Posterior cingulate gyrus (tissue), 11 donors: ENCODE results near the gene POLE.
"Not testable (repeated sequence)": the region's sequence is repeated elsewhere in the genome, so short reads cannot be mapped to it uniquely, and the experiment has no call there.

Source experiments
- DNase-seq, 10 donors: peaks; one replicate each; pipeline versions ENCODE4 v3.0.0 to v3.0.0-alpha.2; 2020 to 2021; ENCODE audit warnings: mixed read lengths in 3 of 10
- intact Hi-C: fragments of 100-400 bp; cut with DNase I; formaldehyde crosslinking; loops from one replicate; pipeline ENCODE4 v1.15.1; 2023

The POLE gene

DNA sequence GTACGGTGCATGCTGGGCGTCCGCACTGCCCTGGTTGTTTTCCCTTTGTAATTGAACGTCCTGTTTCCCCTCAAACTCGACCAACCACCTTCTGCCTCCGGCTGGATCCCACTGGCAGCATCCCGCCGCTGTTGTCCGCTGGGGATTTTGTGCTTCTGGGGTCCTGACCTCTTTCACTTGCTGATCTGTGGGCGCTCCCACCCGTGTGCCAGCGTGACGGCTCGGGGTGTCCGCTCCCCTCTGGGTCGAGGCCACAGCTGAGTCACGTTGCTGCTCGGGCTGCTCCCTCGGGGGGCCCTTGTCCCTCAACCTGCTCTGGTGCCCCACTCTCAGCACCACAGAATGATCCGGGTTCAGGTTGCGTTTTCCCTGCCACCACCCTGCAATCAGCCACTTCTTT is 31.5 kb upstream of the POLE start:
- intact Hi-C loops = loop anchor here (10.0 kb wide), 1 partner anchor 46 kb away; the partner anchor contains the start of gene ANKLE2
- peak in 2 of 10 donors; percentile 68 to 71 for DNase-seq

DNA sequence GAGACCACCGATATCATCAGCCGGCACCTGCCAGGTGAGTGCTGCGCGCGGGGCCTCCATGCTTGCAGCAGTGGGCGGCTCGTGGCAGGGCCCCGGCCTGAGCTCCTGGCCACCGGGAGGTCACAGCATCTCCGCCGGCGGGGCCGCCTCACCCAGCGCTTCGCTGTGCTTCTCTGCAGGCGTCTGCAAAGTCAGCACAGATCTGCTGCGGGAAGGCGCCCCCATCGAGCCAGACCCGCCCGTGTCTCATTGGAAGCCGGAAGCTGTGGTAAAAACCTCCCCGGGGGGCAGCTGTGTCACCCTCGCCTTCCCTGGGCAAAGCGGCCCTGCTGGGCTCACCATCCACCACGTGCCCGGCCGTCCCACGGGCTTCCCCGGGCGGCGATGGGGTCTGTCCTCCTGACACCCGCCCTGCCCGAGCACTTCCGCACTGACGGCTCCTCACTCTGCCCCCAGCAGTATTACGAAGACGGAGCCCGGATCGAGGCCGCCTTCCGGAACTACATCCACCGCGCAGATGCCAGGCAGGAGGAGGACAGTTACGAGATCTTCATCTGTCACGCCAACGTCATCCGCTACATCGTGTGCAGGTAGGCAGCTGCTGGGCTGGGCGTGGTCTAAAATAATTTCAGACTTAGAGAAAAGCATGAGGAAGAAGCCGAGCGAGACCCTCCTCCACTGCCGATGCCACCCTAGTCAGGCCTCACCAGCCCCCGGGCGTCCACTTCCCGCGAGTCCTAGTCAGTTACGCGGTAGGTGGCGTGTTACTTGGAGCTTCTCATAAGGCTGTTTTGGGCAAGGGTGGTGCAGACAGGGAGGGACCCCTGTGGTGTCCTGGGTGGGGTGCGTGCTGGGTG is 30.6 kb upstream of the POLE start:
- intact Hi-C loops = loop anchor here (10.0 kb wide), 1 partner anchor 47 kb away; the partner anchor contains the start of gene ANKLE2
- DNase-seq = peak in 3 of 10 donors; percentile 62 to 82 (median 66)

DNA sequence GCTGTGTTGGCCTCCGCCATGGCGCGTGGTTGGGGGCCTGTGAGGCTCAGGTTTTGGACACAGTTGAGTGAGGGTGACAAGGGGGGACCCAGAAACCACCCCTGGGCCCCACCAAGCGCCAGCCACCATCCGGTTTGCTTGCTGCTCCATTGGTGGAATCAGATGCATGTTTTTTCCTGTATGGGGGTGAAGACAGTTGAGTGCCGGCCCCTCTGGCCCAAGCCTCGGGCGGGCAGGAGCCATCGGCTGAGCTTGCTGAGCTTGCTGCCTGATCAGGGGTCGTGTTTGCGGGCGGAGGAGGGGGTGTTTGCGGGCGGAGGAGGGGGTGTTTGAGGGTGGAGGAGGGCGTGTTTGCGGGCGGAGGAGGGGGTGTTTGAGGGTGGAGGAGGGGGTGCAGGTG is 29.9 kb upstream of the POLE start:
- peak in 2 of 10 donors; percentile 46 to 62 for DNase-seq
- intact Hi-C loops = loop anchor here (10.0 kb wide), 1 partner anchor 48 kb away; the partner anchor contains the start of gene ANKLE2

DNA sequence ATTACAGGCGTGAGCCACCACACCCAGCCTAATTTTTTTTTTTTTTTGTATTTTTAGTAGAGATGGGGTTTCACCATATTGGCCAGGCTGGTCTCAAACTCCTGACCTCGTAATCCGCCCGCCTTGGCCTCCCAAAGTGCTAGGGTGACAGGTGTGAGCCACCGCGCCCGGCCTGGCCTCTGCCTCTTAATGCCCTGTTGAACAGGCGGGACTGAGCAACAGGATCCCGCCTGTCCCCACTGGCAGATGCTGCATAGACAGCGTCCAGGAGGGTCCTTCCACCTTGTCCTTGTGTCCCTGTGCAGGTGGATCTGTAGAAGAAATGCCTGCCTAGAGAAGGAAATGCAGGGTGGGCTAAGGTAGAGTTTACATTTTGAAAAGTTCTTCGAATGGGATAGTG is 29.2 kb upstream of the POLE start:
- peak in 2 of 10 donors; percentile 47 to 68 for DNase-seq
- intact Hi-C loops = loop anchor here (10.0 kb wide), 1 partner anchor 48 kb away; the partner anchor contains the start of gene ANKLE2

DNA sequence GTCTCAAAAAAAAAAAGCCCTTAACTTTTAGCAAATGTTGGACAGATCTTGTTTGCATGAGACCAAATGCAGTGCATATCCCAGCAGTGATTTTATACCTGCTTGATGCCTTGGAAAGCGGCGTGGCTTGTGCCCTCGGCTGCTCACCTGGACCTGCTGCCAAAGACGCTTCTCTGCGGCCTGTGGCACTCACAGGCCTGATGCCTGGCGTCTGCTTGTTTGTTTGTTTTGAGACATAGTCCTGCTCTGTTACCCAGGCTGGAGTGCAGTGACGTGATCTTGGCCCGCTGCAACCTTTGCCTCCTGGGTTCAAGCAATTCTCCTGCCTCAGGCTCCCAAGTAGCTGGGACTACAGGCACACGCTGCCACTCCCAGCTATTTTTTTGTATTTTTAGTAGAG is 28.7 kb upstream of the POLE start:
- intact Hi-C loops = loop anchor here (10.0 kb wide), 1 partner anchor 49 kb away; the partner anchor contains the start of gene ANKLE2
- DNase-seq = peak in 2 of 10 donors; percentile 12 to 45

DNA sequence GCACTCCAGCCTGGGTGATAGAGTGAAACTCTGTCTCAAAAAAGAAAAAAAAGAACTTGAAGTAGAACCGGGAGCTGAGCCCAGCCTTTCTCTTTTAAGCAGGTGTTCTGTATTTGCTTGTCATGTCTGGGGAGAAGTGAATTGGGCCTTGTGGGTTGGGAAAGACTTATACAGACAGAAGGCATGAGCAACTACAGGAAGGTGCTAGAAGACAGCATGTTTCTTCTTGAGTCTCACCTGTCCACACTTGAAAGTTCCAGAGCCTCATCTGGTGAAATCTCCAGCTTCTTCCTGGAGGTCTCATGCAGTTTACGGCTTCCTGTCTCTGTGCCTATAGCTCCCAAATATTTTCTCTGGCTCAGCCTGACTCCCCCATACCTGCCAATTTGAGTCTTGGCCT is 26.0 kb upstream of the POLE start:
- intact Hi-C loops = loop anchor here (10.0 kb wide), 1 partner anchor 52 kb away; the partner anchor contains the start of gene ANKLE2
- DNase-seq = no peak

DNA sequence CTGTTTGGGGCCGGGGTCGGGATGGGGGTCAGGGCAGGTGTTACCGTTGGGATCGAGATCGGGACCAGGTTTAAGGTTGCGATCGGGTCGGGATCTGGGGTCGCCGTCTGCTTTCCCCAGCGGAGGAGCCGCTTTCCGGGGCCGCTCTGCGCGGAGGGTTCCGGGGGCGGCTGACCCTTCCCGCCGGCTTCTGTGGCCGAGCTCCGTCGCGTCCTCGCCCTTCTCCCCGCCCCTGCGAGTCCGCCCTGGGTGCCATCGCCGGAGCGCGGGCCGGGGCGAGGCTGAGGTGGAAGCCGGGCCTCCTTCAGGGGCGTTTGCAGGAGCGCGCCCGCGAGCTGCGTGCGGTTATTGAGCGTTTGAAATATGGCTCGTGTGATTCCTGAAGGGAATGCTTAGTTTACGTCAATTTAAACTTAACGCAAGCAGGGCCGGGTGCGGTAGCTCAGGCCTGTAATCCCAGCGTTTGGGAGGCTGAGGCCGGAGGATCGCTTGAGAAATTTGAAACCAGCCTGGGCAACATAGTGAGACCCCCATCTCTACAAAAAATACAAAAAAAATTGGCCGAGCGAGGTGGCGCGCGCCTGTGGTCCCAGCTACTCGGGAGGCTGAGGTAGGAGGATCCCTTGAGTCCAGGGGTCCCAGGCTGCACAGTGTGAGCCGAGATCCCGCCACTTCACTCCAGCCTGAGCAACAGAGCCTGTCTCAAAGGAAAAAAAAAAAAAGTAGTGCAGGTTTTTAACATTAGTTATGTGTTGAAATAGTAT is 24.1 kb upstream of the POLE start:
- intact Hi-C loops = loop anchor here (10.0 kb wide), 1 partner anchor 54 kb away; the partner anchor contains the start of gene ANKLE2
- DNase-seq = peak in 1 of 10 donors; percentile 78

DNA sequence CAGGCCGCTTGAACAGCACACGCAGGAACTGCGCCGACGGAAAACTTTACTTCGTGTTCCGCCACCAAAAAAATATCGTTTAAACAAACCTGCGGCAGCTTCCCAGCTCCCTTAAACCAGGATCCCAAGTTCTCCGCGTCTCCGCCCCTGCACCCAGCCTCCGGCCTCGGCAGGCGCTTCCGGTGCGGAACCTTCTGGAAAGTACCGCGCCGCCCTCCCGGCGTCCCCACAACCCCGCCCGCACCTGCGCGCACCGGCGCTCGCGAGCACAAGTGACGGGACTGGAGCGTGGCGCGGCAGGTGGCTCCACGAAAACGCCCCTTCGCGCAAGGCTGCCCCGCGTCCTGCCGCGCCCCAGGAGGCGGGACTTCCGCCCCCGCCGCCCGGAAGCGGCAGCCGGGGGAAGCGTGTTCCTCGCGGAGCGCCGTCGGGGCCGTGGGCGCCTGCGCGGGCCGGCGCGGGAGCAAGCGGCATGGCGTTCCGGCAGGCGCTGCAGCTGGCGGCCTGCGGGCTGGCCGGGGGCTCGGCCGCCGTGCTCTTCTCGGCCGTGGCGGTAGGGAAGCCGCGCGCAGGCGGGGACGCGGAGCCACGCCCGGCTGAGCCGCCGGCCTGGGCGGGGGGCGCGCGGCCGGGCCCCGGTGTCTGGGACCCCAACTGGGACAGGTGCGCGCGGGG is 23.4 kb upstream of the POLE start, which contains the start of gene PGAM5:
Gene PGAM5, plus strand, starts transcription at position 438 of the 675 bp plus-strand sequence. Its CDS starts 35 bp downstream, at position 473.
- intact Hi-C loops = loop anchor here (10.0 kb wide), 1 partner anchor 54 kb away; the partner anchor contains the start of gene ANKLE2
- peak; percentile 60 to 97 (median 78) for DNase-seq

DNA sequence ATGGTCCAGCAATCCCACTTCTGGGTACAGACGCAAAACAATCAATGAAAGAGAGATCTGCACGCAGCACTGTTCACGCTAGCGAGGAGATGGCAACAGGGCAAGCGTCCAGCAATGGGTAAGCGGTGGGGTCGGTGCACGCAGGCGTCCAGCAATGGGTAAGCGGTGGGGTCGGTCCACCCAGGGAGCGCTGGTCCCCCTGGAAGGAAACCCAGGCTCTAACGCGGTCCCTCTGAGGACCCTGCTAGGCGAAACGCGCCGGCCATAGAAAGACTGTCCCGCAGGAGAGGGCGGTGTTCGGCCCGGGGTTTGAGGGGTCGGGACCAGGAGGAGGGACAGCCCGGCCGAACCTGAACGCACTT is 22.9 kb upstream of the POLE start:
- DNase-seq = peak in 3 of 10 donors; percentile 23 to 86 (median 77)
- intact Hi-C loops = loop anchor here (10.0 kb wide), 1 partner anchor 55 kb away; the partner anchor contains the start of gene ANKLE2

DNA sequence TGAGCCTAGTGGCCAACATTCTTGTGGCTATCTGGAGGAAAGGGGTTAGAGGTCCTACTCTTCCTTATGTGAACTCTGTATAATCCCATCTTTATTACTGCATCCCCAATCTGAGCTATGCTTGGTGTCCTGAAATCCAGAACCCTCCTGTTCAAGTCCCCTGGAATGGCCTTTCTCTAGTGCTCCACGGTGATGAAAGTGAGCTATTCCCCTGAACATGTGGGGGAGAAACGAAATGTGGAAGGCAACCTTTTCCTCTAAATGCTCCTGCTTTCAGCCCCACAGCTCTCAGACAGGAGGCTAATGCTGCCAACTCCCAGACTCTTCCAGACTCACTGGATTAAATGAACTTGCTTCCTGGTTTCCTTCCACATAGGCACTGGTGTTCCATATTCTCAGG is 21.0 kb upstream of the POLE start:
- intact Hi-C loops = no loop called here
- DNase-seq = peak in 1 of 10 donors; percentile 3

DNA sequence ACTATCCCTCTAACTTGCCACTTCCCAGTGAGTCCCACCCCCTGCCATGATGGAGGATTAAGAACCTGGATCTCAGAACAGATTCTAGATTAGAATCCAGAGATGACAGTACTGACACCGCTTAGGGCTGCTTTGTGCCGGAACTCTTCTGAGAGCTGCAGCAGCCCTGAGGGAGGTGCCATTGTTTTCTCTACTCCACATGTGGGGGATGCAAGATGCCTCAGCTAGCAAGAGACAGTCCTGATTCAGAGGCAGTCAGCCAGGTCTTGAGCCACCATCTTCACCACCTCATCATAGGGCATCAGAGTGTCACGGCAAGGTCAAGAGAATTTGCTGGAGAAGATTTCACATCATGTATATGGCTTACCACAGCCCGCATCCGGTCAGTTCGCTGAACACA is 20.1 kb upstream of the POLE start:
- DNase-seq = peak in 2 of 10 donors; percentile 2 to 21
- intact Hi-C loops = no loop called here

DNA sequence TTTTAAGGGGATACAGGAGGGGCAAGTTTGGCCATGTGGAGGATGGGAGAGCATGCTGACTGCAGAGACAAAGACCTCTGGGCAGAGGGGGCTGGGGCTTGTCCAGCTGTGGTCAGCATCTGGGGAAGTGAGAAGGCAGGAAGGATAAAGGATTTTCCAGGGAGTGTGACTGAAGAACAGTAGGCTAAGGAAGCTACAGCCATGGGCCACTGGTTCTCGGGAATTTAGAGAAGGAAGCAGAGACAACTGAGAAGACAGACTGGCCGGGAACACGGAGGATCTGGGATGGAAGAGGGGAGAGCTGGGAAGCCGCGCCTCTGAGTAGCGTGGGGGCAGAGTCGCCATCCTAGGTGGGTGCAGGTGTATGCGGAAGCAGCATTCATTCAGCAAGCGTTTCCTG is 16.5 kb upstream of the POLE start:
- intact Hi-C loops = no loop called here
- no peak for DNase-seq

DNA sequence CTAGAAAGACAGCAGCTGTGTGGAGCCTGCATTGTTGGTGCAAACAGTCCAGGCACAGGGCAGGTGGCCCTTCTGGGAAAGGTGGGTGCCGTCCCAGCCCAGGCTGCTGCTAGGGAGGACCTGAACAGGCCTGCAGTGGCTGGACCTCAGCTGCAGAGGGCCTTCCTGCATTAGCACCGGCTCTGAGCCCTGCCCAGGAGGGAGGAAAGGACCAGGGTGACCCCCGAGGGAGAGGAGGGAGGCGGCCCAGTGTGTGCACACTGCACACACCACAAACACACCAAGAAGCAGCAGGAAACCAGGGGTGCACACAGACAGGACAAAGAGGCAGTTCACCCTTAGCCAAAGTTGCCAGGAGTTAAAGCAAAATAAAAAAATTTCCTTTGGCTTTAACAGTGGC is 15.5 kb upstream of the POLE start:
- peak in 1 of 10 donors; percentile 39 for DNase-seq
- intact Hi-C loops = no loop called here

DNA sequence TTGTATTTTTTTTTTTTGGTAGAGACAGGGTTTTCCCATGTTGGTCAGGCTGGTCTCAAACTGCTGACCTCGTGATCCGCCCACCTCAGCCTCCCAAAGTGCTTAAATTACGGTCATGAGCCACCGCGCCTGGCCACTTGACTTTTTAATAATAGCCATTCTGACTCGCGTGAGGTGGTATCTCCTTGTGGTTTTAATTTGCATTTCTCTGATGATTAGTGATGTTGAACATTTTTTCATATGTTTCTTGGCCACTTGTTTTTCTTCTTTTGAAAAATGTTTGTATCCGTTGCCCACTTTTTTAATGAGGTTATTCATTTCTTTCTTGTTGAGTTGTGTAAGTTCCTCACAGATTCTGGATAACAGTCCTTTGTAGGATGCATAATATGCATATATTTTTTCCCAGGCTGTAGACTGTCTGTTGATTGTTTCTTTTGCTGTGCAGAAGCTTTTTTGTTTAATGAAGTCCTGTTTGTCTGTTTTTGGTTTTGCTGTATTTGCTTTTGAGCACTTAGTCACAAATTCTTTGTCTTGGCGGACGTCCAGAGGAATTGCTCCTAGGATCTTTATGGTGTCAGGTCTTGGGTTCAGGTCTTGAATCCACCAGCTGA is 13.2 kb upstream of the POLE start:
- peak in 1 of 10 donors; percentile 31 for DNase-seq

DNA sequence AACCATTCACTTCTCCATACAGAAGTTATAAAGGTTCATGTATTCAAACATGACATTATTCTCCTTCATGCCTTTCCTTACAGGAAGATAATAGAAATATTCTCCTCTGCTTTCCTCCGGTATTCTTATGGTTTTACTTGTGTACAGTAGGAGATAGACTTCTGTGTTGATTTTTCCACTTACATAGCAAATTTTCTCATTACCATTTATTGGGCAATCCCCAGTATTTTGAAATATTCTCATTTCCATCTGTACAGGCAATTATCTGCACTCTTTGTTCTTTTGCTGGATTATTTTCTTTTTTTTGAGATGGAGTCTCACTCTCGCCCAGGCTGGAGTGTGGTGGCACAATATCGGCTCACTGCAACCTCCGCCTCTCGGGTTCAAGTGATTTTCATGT is 11.2 kb upstream of the POLE start:
- intact Hi-C loops = no loop called here
- DNase-seq = peak in 1 of 10 donors; percentile 3

More for the DNA sequence above, 13.2 kb upstream of the POLE start:
- intact Hi-C loops = no loop called here

DNA sequence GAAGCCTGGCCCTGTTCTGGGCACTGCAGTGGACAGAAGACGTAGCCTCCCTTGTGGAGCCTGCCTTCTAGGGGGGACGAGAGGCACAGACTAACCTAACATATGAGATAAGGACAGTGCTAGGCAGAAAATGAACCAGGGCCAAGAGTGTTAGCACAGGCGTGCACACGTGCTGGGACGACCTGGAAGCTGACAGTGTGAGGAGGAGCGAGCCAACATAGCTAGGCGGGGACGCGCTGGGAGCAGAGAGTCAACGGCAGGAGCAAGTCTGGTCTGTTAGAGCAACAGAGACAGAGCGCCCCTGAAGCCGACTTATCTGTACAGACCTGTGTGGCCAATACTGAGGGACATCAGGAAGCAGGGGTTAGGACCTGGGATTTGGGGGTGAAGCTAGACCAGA is 8.3 kb upstream of the POLE start:
- DNase-seq = peak in 2 of 10 donors; percentile 15 to 26

DNA sequence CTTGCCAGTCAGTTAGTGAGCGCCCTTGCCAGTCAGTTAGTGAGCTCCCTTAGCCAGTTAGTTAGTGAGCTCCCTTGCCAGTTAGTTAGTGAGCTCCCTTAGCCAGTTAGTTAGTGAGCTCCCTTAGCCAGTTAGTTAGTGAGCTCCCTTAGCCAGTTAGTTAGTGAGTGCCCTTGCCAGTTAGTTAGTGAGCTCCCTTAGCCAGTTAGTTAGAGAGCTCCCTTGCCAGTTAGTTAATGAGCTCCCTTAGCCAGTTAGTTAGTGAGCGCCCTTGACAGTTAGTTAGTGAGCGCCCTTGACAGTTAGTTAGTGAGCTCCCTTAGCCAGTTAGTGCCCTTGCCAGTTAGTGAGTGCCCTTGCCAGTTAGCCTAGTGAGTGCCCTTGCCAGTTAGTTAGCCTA is 7.7 kb upstream of the POLE start:
- DNase-seq = peak in 1 of 10 donors; percentile 35
- intact Hi-C loops = not testable (repeated sequence)

More for the DNA sequence above, 8.3 kb upstream of the POLE start:
- intact Hi-C loops = no loop called here

DNA sequence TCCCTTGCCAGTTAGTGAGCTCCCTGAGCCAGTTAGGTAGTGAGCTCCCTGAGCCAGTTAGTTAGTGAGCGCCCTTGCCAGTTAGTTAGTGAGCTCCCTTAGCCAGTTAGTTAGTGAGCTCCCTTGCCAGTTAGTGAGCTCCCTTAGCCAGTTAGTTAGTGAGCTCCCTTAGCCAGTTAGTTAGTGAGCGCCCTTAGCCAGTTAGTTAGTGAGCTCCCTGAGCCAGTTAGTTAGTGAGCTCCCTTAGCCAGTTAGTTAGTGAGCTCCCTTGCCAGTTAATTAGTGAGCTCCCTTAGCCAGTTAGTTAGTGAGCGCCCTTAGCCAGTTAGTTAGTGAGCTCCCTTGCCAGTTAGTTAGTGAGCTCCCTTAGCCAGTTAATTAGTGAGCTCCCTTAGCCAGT is 4.9 kb upstream of the POLE start:
- intact Hi-C loops, DNase-seq: not testable (repeated sequence)

DNA sequence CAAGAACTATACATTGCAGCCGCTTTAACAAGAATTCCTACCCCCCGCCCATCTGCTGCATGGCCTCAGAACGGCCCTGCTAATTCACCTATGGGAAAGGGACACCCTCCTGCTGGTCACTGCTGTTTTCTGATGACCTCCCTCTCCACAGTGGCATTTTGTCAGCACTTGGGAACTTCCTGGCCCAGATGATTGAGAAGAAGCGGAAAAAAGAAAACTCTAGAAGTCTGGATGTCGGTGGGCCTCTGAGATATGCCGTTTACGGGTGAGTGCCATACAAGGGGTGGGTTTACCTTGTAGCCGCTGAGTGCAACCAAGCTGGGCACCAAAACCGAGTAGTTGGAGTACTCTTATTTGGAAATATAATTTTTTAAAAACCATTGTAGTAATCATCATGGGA is 3.0 kb upstream of the POLE start:
- DNase-seq = peak in 1 of 10 donors; percentile 12
- intact Hi-C loops = no loop called here

DNA sequence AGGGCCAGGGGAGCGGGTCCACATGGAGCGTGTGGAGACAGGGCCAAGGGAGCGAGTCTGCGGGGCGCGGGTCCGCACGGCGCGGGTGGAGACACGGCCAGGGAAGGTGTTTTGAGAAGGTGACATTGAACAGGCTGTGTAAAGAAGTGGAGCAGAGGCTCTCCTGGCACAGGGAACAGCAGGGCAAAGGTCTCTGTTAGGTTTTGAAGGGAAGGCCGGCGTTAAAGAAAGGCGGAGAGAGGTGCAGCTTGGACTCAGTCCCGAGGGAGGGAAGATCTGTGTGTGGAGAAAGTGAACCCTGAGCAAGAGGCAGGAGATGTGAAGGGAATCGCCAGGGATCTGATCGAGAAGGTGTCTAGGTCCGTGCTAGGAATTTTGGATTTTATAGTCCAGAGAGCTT is 2.1 kb upstream of the POLE start:
- intact Hi-C loops = no loop called here
- peak in 1 of 10 donors; percentile 49 for DNase-seq
